HG02938 (cell line): ENCODE results near the gene ELMO2.
"Not testable (repeated sequence)": the region's sequence is repeated elsewhere in the genome, so short reads cannot be mapped to it uniquely, and the experiment has no call there.

ENCODE experiments used
- ATAC-seq: cut with Tn5 transposase; IDR thresholded peaks from one replicate; pipeline ENCODE4 v1.9.1; 2021; ENCODE audit warnings: mild to moderate bottlenecking, moderate library complexity; ENCODE audit not compliant: unreplicated experiment

ELMO2 gene

GRCh38 chr20:46407671-46407996, 1.2 kb upstream of the ELMO2 start:
- ATAC-seq, result no peak

GRCh38 chr20:46406986-46407670, 713 bp upstream of the ELMO2 start:
- ATAC-seq, result peak; percentile 14

DNA sequence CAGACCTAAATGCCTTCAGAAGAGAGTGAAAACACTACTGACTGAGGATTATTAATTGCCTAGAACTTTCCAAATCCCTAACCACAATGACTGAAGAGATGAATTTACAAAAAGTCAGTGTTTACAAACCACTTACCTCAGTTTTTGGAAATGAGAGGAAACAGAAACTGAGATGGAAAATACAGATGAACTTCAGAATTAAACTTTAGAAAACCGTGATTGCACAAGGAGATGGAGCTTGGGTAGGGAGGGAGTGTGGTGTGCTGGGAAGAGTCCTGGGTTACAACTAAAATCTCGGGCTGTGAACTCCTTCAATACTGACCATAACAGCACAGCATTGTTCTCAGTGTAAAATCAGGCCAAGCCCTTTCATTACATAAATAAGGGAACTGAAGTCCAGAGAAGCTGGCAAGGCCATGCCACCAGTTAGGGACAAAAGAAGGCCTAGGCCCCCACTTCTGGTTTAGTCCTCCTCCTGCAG, 4.0 kb downstream of the ELMO2 start:
- ATAC-seq, result no peak

DNA sequence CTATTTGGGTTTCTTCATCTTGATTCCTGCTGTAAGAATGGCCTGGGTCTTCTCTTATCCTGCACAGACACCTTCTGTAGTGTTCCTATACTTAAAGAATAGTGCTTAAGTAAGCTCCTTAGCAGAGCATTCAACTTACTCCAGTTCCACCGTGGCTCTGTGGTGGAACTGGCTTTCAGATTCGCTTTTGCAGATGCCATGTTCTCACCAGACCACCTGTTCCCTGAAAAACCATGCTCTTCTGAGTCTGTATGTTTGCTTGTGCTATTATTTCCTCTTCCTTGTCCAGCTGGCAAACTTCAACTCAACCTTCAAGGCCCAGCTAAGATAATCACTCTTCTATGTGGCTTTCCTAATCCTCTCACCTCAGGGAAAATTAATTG, 4.9 kb downstream of the ELMO2 start:
- no peak for ATAC-seq

DNA sequence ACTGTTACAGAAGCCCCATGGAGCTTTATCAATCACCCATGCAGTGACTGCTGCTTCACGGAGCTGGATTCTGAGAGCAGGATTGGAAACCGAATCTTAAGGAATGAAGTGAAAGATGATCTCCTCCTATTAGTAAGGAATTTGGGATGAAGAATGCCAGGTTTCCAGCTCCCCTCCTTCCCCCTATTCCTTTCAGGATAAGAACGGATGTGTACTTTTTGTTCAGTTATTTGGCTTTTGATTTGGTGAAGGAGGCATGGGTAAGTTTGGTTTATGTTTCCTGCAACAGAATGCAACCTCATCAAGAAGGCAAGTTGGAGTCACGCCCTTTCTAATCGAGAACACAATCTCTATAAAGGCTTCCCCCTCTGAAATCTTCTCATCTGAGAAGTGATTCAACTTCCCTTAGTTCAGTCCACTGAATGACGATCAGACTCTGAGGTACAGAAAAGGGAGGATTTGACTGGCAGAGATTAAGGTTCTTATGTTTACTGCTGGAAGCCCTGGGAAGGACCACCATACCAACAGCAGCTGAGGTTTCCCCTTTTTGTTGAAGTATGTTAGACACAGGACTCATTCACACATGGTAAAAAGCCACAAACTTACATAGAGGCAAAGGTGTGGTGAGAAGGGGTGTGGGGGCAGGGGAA, 5.5 kb downstream of the ELMO2 start:
- ATAC-seq, result no peak

- no peak for ATAC-seq
These were observed 6.2 kb downstream of the ELMO2 start for GRCh38 chr20:46400253-46400652.

DNA sequence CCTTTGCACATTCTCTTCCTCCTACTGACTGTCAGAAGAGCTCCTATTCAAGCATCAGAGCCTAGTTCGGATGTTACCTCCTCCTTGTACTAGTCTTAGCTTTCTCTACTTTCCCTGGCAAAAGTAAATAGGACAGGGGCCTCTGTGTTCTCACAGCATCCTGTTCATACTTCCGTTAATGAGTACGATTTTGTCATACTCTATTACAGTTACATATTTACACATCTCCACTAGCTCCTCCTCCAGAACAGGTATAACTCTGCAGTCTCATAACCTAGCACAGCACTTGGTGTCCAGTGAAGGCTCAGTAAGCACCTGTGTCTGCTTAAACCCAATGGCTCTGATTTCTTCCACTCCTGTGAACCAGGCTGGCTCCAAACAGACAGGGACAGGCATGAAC, 7.0 kb downstream of the ELMO2 start:
- ATAC-seq, result no peak

DNA sequence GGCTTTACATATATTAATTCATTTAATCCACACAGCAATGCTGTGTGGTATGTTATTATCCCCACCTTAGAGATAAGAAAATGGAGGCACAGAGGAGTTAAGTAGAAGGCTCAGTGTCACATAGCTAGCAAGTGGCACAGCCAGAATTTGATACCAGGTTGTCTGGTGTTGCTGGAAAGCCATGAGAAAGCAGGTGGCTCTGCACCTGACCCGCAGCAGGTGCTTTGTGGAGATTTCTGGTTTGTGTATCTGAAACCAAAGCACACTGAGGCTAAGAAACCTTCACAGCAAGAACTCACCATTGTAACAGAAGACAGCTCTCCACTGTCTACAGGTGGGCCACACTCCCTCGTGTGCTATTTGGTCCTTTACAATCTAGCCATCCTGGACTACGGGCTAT, 7.5 kb downstream of the ELMO2 start:
- ATAC-seq, result no peak

DNA sequence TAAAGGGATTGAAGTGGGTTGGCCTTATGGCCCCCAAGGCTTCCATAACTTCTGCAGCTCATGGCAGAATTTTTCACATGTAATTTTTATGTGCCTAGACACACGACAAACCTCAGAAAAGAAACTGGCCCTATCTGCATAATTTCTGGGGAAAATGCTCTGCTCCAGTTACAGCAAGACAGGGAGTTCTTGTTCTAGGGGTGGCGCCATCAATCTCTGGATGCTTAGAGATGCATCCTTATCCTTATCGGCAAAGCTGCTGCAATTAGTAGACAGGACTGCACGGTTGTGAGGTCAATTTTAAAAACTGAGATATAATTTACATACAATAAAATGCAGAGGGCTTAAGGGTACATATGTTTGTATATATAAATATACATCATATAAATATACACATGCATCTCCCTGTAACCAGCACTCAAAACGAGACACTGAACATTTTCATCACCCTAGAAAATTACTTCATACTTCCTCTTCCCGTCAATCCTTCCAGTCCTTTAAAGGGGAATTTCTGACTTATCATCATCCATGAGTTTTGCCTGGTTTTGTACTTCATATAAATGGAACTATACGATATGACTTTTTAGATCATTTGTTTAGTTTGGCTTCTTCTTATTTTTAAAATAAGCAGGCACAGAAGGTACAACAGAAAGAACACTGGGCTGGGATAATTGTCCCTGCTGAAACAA, 10.2 kb downstream of the ELMO2 start:
- no peak for ATAC-seq

GRCh38 chr20:46394872-46395760, 11.3 kb downstream of the ELMO2 start:
- no peak for ATAC-seq

GRCh38 chr20:46393967-46394366, 12.4 kb downstream of the ELMO2 start:
- ATAC-seq, result no peak

DNA sequence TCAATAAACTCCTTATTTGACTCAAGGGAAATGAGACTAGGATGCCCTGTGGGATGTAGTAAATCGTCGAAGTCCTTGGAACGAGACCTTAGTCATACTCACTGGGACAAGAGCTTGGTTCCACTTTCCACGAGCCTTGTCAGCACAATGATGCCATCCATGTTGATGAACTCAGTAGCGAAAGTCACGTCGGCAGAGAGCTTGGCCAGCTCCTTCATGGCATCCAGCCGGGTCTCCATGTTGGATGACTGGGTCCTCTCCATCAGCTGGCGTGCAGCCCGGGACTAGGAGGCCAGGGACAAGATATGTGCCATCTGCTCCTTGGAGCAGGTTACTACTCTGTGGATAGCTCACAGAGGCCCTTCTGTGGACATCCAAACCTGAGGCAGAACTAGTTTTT, 17.5 kb downstream of the ELMO2 start:
- no peak for ATAC-seq

GRCh38 chr20:46388201-46388836, 18.1 kb downstream of the ELMO2 start:
- ATAC-seq, result no peak

GRCh38 chr20:46387054-46387453, 19.4 kb downstream of the ELMO2 start:
- not testable (repeated sequence) for ATAC-seq

DNA sequence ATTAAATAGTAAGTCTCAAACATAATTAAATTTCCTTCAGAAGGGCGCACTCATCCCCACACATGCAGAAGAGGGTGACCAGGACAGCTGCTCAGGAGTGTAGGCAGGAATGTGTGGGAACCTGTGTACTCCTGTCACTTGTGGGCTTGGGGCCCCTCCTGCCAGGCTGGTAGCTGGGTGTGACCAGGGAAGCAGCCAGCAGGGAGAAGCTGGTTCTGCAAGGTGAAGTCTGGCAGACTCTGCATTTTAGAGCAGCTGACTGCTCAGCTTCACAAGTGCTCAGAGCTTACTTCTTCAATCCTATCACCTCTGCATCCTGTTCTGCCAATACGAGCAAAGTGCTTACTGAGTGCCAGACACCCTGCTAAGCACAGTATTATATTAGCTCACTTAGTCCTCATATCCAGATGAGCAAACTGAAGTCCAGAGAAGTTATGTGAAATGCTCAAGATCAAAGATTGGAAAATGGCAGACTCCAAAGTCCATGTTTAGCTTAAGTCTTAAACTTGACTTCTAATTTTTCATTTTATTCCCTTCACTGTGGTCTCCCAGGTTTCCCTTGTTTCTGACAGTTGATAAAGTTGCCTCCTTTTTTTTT, 27.9 kb downstream of the ELMO2 start:
- ATAC-seq, result no peak

- ATAC-seq, result no peak
These were observed 28.9 kb downstream of the ELMO2 start for GRCh38 chr20:46377518-46377917.

DNA sequence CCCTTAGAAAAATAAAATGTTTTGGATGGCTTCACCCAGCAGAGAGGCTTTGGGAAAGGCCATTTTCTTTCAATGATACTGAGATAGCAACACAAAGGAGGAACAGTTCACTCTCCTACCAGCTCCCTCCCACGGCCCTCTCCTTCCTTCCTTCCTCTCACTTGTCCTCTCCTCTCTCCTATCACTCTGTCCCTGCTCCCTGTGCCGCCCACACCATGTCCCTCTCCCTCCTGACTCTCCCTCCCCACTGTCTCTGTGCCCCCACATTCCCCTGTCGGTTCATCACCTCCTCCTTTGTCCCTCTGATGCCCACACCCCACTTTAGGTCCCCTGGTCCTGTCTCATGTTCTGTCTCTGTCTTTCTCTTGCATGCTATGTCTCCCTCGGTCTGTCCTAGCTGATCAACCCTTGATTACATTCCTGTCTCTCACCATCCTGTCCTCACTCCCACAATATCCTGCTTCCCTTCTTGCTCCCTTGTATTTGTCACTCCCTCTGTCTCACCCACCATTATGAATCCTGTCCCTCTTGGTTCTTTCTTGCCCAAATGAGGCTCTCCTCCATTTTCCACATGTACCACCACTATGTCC, 30.1 kb downstream of the ELMO2 start:
- ATAC-seq, result no peak

GRCh38 chr20:46375771-46376170, 30.6 kb downstream of the ELMO2 start:
- no peak for ATAC-seq

GRCh38 chr20:46374383-46374782, 32.0 kb downstream of the ELMO2 start:
- ATAC-seq, result no peak

- ATAC-seq, result no peak
These were observed 34.8 kb downstream of the ELMO2 start for GRCh38 chr20:46371656-46372055.
